HG03565 (cell line): Measurements from ENCODE around the gene MRPS21.

Experiments
- ATAC-seq: cut with Tn5 transposase; IDR thresholded peaks from one replicate; pipeline ENCODE4 v1.9.1; 2021; ENCODE audit warnings: mild to moderate bottlenecking, moderate library complexity; ENCODE audit not compliant: unreplicated experiment

Gene MRPS21

GRCh38 chr1:150293433-150294253, at the start of gene MRPS21:
Gene MRPS21 (plus strand): TSS chr1:150293861. CDS start chr1:150294367, 506 bp downstream.
- peak; percentile 91 for ATAC-seq

- no peak for ATAC-seq
Measured at GRCh38 chr1:150249936-150250335, 43.7 kb upstream of the MRPS21 start.

- ATAC-seq, result no peak
Measured at GRCh38 chr1:150256198-150256553, 37.5 kb upstream of the MRPS21 start.

- ATAC-seq, result no peak
Measured at GRCh38 chr1:150256554-150257341, 36.9 kb upstream of the MRPS21 start.

- no peak for ATAC-seq
Measured at GRCh38 chr1:150257624-150258585, 35.8 kb upstream of the MRPS21 start, which contains the start of gene CA14. Gene CA14 (plus strand): TSS chr1:150257774. CDS start chr1:150258129, 355 bp downstream.

DNA sequence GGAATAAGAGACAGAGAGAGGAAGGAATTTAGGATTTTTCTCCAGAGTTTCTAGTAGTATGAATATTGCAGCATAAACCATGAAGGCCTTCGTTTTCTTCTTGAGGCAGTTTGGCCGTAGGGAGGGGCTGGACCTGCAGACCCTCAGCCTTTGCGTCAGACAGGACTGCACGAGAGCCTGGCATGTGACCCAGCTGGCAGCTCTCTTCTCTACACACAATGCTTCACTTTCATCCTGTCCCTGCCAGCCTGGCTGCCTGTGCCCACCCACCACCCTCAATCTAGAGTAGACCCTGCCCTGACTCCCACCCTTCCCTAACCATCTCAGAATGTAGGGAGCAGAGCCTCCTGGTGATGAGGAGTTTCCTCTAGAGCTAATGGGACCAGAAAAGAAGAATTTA, 34.4 kb upstream of the MRPS21 start:
- no peak for ATAC-seq

GRCh38 chr1:150259758-150260669, 33.6 kb upstream of the MRPS21 start:
- no peak for ATAC-seq

- no peak for ATAC-seq
Measured at GRCh38 chr1:150261367-150261766, 32.3 kb upstream of the MRPS21 start.

GRCh38 chr1:150262388-150263320, 31.0 kb upstream of the MRPS21 start:
- ATAC-seq, result no peak

- ATAC-seq, result no peak
Measured at GRCh38 chr1:150263549-150263948, 30.1 kb upstream of the MRPS21 start.

DNA sequence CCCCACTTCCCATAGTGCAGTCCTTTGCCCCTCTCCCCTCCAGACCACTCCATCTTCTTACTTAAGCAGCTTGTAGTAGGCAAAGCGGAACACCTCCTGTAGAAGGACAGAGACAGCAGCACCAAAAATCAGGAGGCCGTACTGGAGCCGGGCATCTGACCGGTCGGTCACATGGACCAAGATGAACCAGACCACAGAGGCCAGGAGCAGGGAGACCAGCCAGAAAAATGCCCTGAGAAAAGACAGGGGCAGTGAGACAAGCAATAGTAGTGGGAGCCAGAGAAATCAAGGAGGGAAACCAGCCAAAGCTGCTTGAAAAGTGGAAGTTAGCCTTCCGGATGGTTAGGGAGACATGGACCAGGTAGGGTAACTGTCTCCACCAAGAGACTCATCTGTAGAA, 25.8 kb upstream of the MRPS21 start:
- no peak for ATAC-seq

DNA sequence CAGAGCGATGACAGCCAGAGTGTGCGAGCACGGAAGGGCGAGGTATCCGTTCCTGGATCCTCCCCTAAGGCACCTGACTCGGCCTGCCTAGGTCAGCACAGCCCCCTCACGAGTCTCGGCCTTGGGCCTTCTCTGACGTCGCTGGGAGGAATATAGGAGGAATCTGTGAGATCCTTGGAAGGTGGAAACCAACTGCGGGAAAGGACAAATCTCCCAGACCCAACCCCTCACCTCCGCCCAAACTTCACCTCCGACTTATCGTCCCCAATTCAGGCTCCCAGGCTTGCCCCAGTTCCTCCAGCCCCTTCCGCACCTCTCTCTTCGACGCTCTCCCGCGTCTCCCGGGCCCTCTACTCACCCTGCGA, 25.3 kb upstream of the MRPS21 start:
- ATAC-seq, result no peak

- peak; percentile 83 for ATAC-seq
Measured at GRCh38 chr1:150268705-150269403, 24.8 kb upstream of the MRPS21 start, which contains the start of gene APH1A. Gene APH1A (minus strand): TSS chr1:150269016. CDS start chr1:150268810, 206 bp downstream.

GRCh38 chr1:150269451-150269850, 24.2 kb upstream of the MRPS21 start:
- ATAC-seq, result no peak

DNA sequence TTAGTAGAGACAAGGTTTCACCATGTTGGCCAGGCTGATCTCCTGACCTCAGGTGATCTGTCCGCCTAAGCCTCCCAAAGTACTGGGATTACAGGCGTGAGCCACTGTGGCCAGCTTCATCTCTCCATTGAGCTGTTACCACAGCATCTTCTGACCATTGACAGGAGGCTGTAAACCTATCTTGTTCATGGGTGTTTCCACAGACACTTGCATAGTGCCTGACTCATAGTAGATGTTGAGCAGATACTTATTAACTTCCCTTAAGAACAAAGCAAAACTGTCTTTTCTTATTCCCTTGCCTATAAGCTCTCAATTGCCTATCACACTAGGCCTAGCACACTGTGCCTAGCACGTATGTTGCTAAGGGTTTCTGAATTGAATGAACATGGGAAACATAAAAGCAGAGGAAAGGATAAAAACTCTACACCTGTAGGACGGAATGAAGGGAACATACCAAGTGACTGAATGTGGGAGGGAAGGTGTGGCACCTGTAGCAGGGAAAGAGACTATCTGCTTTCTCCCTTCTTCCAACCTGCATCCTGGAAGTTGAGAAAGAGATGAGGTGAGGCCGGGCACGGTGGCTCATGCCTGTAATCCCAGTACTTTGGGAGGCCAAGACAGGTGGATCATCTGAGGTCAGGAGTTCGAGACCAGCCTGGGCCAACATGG, 22.2 kb upstream of the MRPS21 start:
- ATAC-seq, result no peak

DNA sequence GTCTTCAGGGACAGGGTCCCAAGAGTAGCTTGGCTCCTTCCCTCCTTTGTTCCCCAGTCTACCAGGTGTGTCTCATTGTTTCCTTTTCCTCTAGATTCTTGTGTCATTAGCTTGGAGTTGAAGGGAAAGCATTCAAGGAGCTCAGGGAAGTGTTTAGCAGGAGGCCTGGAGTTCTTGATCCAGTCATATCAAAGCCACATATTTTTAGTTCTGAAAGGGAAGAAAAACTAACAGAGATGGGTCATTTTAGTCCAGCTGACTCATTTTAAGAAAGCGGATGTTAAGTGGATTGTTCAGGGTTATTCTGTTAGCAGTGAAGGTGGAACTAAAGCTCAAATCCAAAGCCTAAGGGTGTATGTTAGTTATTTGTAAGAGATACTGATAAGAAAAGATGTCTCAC, 20.4 kb upstream of the MRPS21 start:
- no peak for ATAC-seq

GRCh38 chr1:150280138-150280707, 13.4 kb upstream of the MRPS21 start:
- no peak for ATAC-seq
